DND-41 (cell line): ENCODE results near the gene PTOV1.
A peak's percentile ranks its signal among the peaks of the same experiment; 100 is the strongest.

Source experiments
- ATAC-seq: fragments of 200-7000 bp; cut with Tn5 transposase; 3 replicates; pipeline ENCODE4 v1.9.1; 2021; ENCODE audit warnings: low read depth; ENCODE audit not compliant: insufficient read depth
- DNase-seq: peaks from one replicate; pipeline ENCODE4 v3.0.0-alpha.2; 2020
- H2AFZ ChIP-seq: 2 replicates; pipeline ENCODE4 v1.6.0; 2012; ENCODE audit warnings: low read depth, low read length
- H3K27ac ChIP-seq: 2 replicates; pipeline ENCODE4 v1.5.1; 2012; ENCODE audit warnings: low read length, inconsistent platforms
- H3K27me3 ChIP-seq: fragments of 200-600 bp; sonication (generic); 2 replicates; pipeline ENCODE4 v1.6.0; 2012; ENCODE audit warnings: low read length, mild to moderate bottlenecking, inconsistent platforms; ENCODE audit not compliant: insufficient read depth, poor library complexity
- H3K36me3 ChIP-seq: 2 replicates; pipeline ENCODE4 v1.5.1; 2012; ENCODE audit warnings: low read length, inconsistent platforms; ENCODE audit not compliant: insufficient read depth
- H3K4me1 ChIP-seq: 2 replicates; pipeline ENCODE4 v1.5.1; 2012; ENCODE audit warnings: mild to moderate bottlenecking, low read length; ENCODE audit not compliant: insufficient read depth
- H3K4me2 ChIP-seq: 2 replicates; pipeline ENCODE4 v1.6.0; 2012; ENCODE audit warnings: mild to moderate bottlenecking, moderate library complexity, low read length, inconsistent platforms; ENCODE audit not compliant: insufficient read depth
- H3K4me3 ChIP-seq, 2 experiments: fragments of 200-600 bp in 1 of 2; shearing (Covaris generic) in 1 of 2; 2 replicates each; pipeline ENCODE4 v1.5.1; 2012 to 2016; ENCODE audit warnings: inconsistent platforms in 2 of 2, low read length in 2 of 2, mild to moderate bottlenecking in 2 of 2, low read depth in 1 of 2, moderate library complexity in 1 of 2
- H3K79me2 ChIP-seq: 2 replicates; pipeline ENCODE4 v1.6.0; 2012; ENCODE audit warnings: low read length, inconsistent platforms; ENCODE audit not compliant: insufficient read depth
- H3K9ac ChIP-seq: 2 replicates; pipeline ENCODE4 v1.6.0; 2012; ENCODE audit warnings: low read depth, mild to moderate bottlenecking, inconsistent platforms, low read length, moderate library complexity
- H3K9me3 ChIP-seq: 2 replicates; pipeline ENCODE4 v1.5.1; 2012; ENCODE audit warnings: low read length, moderate library complexity, mild to moderate bottlenecking, inconsistent platforms; ENCODE audit not compliant: insufficient read depth, severe bottlenecking
- H4K20me1 ChIP-seq: 2 replicates; pipeline ENCODE4 v1.6.0; 2012; ENCODE audit warnings: low read length; ENCODE audit not compliant: insufficient read depth
- CTCF ChIP-seq: IDR thresholded peaks from 2 replicates; pipeline ENCODE4 v1.5.1; 2012; ENCODE audit warnings: borderline replicate concordance, low read length, moderate library complexity, mild to moderate bottlenecking; ENCODE audit not compliant: poor library complexity, severe bottlenecking; ENCODE audit errors: extremely low read depth
- EZH2 ChIP-seq: IDR thresholded peaks from 3 replicates; pipeline ENCODE4 v1.6.1; 2012; ENCODE audit warnings: borderline replicate concordance, low read depth, mild to moderate bottlenecking, moderate library complexity, low read length, inconsistent platforms; ENCODE audit not compliant: severe bottlenecking

Gene PTOV1

GRCh38 chr19:49875857-49876421 is 25.0 kb downstream of the PTOV1 start:
- peaks cover 39% of the 10 kb centered on the region for H3K79me2 ChIP-seq
- H3K4me3 ChIP-seq = peak overlapping the region; percentile 78 to 86
- H3K9ac ChIP-seq = peak overlapping the region; percentile 93
- H3K36me3 ChIP-seq = peaks cover 34% of the 10 kb centered on the region
- no peaks in the 10 kb centered on the region; the same call in 1 of the 2 replicates for H4K20me1 ChIP-seq
- peaks cover 39% of the 10 kb centered on the region for H3K4me1 ChIP-seq
- peak overlapping the region; percentile 87 for H2AFZ ChIP-seq
- TF ChIP-seq CTCF (no peak), EZH2 (no peak)
- H3K4me2 ChIP-seq = peak overlapping the region; percentile 98
- peak; percentile 20; the same call in 1 of the 3 replicates for ATAC-seq
- DNase-seq = peak; percentile 71
- H3K27me3 ChIP-seq = no peaks in the 10 kb centered on the region
- H3K27ac ChIP-seq = peak overlapping the region; percentile 99
- no peaks in the 10 kb centered on the region for H3K9me3 ChIP-seq

GRCh38 chr19:49876422-49877019 is 25.6 kb downstream of the PTOV1 start:
- Histone ChIP-seq H3K27me3 (no peaks in the 10 kb centered on the region), H3K27ac (peak overlapping the region; percentile 99), H2AFZ (peak overlapping the region; percentile 97), H3K9ac (peak overlapping the region; percentile 93), H3K4me1 (peaks cover 35% of the 10 kb centered on the region), H3K9me3 (no peaks in the 10 kb centered on the region), H3K4me3 (peak overlapping the region; percentile 78 to 86), H4K20me1 (no peaks in the 10 kb centered on the region; the same call in 1 of the 2 replicates), H3K79me2 (peaks cover 39% of the 10 kb centered on the region), H3K4me2 (peak overlapping the region; percentile 98), H3K36me3 (peaks cover 34% of the 10 kb centered on the region)
- peak; percentile 98 for DNase-seq
- TF ChIP-seq CTCF (no peak), EZH2 (no peak)
- ATAC-seq = peak; percentile 66

GRCh38 chr19:49877020-49877878 is 26.3 kb downstream of the PTOV1 start, which contains the start of the genes AKT1S1 and TBC1D17:
Gene AKT1S1, minus strand, starts transcription at chr19:49877355. Its CDS starts 4,060 bp downstream, at chr19:49873295.
Gene TBC1D17, plus strand, starts transcription at chr19:49877702. Its CDS starts 22 bp downstream, at chr19:49877724.
- Histone ChIP-seq H3K36me3 (peaks cover 39% of the 10 kb centered on the region), H3K9ac (peak within 1 kb of the TSS; percentile 93), H3K27me3 (no peaks in the 10 kb centered on the region), H3K4me3 (peak within 1 kb of the TSS; percentile 78 to 86), H3K27ac (peak within 1 kb of the TSS; percentile 99), H3K79me2 (peaks cover 39% of the 10 kb centered on the region), H3K9me3 (no peaks in the 10 kb centered on the region), H3K4me1 (peaks cover 35% of the 10 kb centered on the region), H4K20me1 (no peaks in the 10 kb centered on the region; the same call in 1 of the 2 replicates), H3K4me2 (peak within 1 kb of the TSS; percentile 98), H2AFZ (peak within 1 kb of the TSS; percentile 97)
- ATAC-seq (peak; percentile 74), DNase-seq (peak; percentile 99)
- TF ChIP-seq EZH2 (no peak), CTCF (no peak)
